Epithelial cell of proximal tubule (primary cell): ENCODE results near the gene TUT1. TPM values are rescaled to one million over a fixed set of nuclear protein-coding genes. Genes with fewer than 3 reads are reported as not detected.
"Not testable (repeated sequence)": the region's sequence is repeated elsewhere in the genome, so short reads cannot be mapped to it uniquely, and the experiment has no call there.

Experiments
- DNase-seq: peaks from one replicate; pipeline ENCODE4 v3.0.0-alpha.2; 2011; ENCODE audit warnings: low read depth
- H3K4me3 ChIP-seq: 2 replicates; pipeline ENCODE4 v1.5.1; 2011; ENCODE audit warnings: low read depth, mild to moderate bottlenecking, low read length
- CTCF ChIP-seq: conservative IDR thresholded peaks from 2 replicates; pipeline ENCODE4 v1.5.1; 2012; ENCODE audit warnings: low read depth, mild to moderate bottlenecking, low read length
- total RNA-seq: library from RNA; depleted of rRNA; stranded (reverse); fragments of >200 nt; gene quantifications from 2 replicates; pipeline ENCODE4 v1.2.3, GENCODE V29; 2015

Gene TUT1
- total RNA-seq, 1 donor from 2014 or later: 10.1 TPM

DNA sequence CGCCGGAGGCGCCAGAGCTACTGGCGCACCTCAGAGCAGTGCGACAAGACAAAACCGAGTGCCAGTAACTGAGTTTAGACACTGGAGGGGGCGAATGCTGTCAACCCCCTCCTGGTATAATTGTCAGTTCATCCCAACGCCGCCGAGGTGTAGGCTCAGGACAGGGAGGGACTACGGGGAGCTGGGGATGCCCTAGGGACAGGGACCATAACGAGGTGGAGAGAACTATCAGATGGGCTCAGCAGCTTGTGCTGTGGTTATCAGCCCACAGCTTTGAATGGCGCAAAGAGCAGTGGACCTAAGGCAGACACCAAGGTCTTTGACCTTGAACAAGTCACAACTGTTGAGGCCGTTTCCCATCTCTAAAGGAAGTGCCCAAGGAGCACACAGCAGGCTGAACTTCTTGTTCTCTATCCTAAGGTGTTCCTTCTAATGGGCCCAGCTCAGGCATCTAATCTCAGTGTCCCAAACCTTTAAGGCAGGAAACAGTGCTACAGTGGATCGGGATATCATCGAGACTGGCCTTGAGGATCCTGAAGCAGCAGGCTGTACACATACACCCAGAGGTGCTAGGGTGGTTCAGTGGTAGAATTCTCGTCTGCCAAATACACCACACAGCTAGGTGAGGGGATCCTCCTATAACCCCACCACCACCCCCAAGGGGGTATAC lies 958 bp upstream of the TUT1 start:
- DNase-seq: no peak
- peak overlapping the region; percentile 85 for H3K4me3 ChIP-seq
- TF ChIP-seq CTCF: no peak

GRCh38 chr11:62588966-62589637 lies 2.2 kb downstream of the TUT1 start:
- peak; percentile 45 for TF ChIP-seq CTCF
- DNase-seq: no peak
- no peak overlapping the region for H3K4me3 ChIP-seq

GRCh38 chr11:62585356-62585755 lies 6.0 kb downstream of the TUT1 start:
- H3K4me3 ChIP-seq, DNase-seq: not testable (repeated sequence)

GRCh38 chr11:62581735-62582134 lies 9.6 kb downstream of the TUT1 start:
- DNase-seq, H3K4me3 ChIP-seq: not testable (repeated sequence)

- TF ChIP-seq CTCF: no peak
- H3K4me3 ChIP-seq: no peak overlapping the region
- DNase-seq: no peak
Measured at GRCh38 chr11:62580959-62581715, 10.2 kb downstream of the TUT1 start.

- no peak overlapping the region for H3K4me3 ChIP-seq
- DNase-seq: no peak
- TF ChIP-seq CTCF: no peak
Measured at GRCh38 chr11:62579252-62579651, 12.1 kb downstream of the TUT1 start.

DNA sequence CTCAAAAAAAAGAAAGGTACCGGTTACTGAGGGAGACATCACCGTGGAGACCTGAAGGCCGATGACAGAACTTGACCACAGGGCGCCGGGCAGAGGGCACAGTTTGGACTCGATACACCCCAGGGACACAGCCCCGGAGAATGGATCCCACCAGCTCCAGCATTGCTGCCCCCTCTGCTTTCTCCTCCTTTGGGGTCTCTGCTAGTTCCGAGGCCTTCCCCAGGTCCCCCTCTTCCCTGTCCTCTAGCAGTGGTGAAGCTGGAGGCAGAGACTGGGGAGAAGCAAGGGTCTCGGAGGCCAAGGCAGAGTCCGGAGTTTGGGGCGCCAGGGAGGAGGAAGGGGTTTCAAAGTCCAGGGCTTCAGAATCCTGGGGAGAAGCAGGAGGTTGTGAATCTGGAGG lies 12.8 kb downstream of the TUT1 start:
- H3K4me3 ChIP-seq: no peak overlapping the region
- DNase-seq: no peak
- no peak for TF ChIP-seq CTCF
